Liver (tissue), 9 donors: ENCODE results near the gene UBE3D. TPM values are rescaled to one million over a fixed set of nuclear protein-coding genes. Genes with fewer than 3 reads are reported as not detected.

ENCODE experiments used
- DNase-seq: peaks from one replicate; pipeline ENCODE4 v3.0.0-alpha.2; 2017; ENCODE audit warnings: low spot score
- H3K27ac ChIP-seq, 2 donors: one replicate each; pipeline ENCODE4 v1.7.0; 2013; ENCODE audit warnings: inconsistent platforms in 2 of 2, low read length in 2 of 2, control low read depth in 1 of 2, low read depth in 1 of 2, mild to moderate bottlenecking in 1 of 2
- H3K27me3 ChIP-seq, 4 donors: one replicate each; pipeline versions ENCODE4 v1.6.1 to v1.7.0; 2013; ENCODE audit warnings: low read length in 3 of 4, inconsistent platforms in 1 of 4, mild to moderate bottlenecking in 1 of 4, moderate library complexity in 1 of 4; ENCODE audit not compliant: control insufficient read depth in 4 of 4, insufficient read depth in 4 of 4
- H3K36me3 ChIP-seq, 4 donors: one replicate each; pipeline versions ENCODE4 v1.6.1 to v1.7.0; 2013; ENCODE audit warnings: low read length in 3 of 4, mild to moderate bottlenecking in 3 of 4, low read depth in 1 of 4, moderate library complexity in 1 of 4; ENCODE audit not compliant: control insufficient read depth in 4 of 4, insufficient read depth in 3 of 4
- H3K4me1 ChIP-seq, 4 donors: one replicate each; pipeline versions ENCODE4 v1.6.1 to v1.7.0; 2013; ENCODE audit warnings: low read length in 3 of 4, mild to moderate bottlenecking in 3 of 4, moderate library complexity in 1 of 4; ENCODE audit not compliant: control insufficient read depth in 4 of 4, insufficient read depth in 4 of 4
- H3K4me3 ChIP-seq, 3 donors: one replicate each; pipeline versions ENCODE4 v1.6.1 to v1.7.0; 2013; ENCODE audit warnings: low read length in 3 of 3, control low read depth in 1 of 3, low read depth in 1 of 3, mild to moderate bottlenecking in 1 of 3
- H3K9ac ChIP-seq, 2 donors: one replicate each; pipeline ENCODE4 v1.7.0; 2013; ENCODE audit warnings: low read length in 2 of 2, mild to moderate bottlenecking in 2 of 2, moderate library complexity in 2 of 2, control low read depth in 1 of 2, low read depth in 1 of 2
- H3K9me3 ChIP-seq, 4 donors: one replicate each; pipeline versions ENCODE4 v1.6.1 to v1.7.0; 2013; ENCODE audit warnings: low read length in 3 of 4; ENCODE audit not compliant: control insufficient read depth in 4 of 4
- ATF3 ChIP-seq: IDR thresholded peaks from 2 replicates; pipeline ENCODE4 v1.6.1; 2016; ENCODE audit warnings: antibody characterized with exemption
- EGR1 ChIP-seq, 2 donors: IDR thresholded peaks; 2 replicates each; pipeline ENCODE4 v1.6.1; 2016 to 2018; ENCODE audit warnings: antibody characterized with exemption in 2 of 2, low read depth in 2 of 2
- FOXA1 ChIP-seq: IDR thresholded peaks from 2 replicates; pipeline ENCODE4 v1.6.1; 2016; ENCODE audit warnings: antibody characterized with exemption
- FOXA2 ChIP-seq: IDR thresholded peaks from 2 replicates; pipeline ENCODE4 v1.6.1; 2016; ENCODE audit warnings: antibody characterized with exemption
- GABPA ChIP-seq, 2 donors: IDR thresholded peaks in 1 of 2; conservative IDR thresholded peaks in 1 of 2; 2 replicates each; pipeline ENCODE4 v1.6.1; 2016; ENCODE audit warnings: antibody characterized with exemption in 2 of 2, mild to moderate bottlenecking in 1 of 2, moderate library complexity in 1 of 2
- HNF4A ChIP-seq, 2 donors: conservative IDR thresholded peaks; 2 replicates each; pipeline ENCODE4 v1.6.1; 2016; ENCODE audit warnings: antibody characterized with exemption in 2 of 2, mild to moderate bottlenecking in 2 of 2
- HNF4G ChIP-seq: IDR thresholded peaks from 2 replicates; pipeline ENCODE4 v1.6.1; 2016; ENCODE audit warnings: antibody characterized with exemption
- JUND ChIP-seq, 2 donors: IDR thresholded peaks; 2 replicates each; pipeline ENCODE4 v1.6.1; 2016; ENCODE audit warnings: antibody characterized with exemption in 2 of 2
- MAX ChIP-seq: IDR thresholded peaks from 2 replicates; pipeline ENCODE4 v1.6.1; 2016; ENCODE audit warnings: antibody characterized with exemption
- NR2F2 ChIP-seq: IDR thresholded peaks from 2 replicates; pipeline ENCODE4 v1.6.1; 2016; ENCODE audit warnings: antibody characterized with exemption
- RAD21 ChIP-seq, 2 donors: IDR thresholded peaks; 2 replicates each; pipeline ENCODE4 v1.6.1; 2016; ENCODE audit warnings: antibody characterized with exemption in 2 of 2, mild to moderate bottlenecking in 2 of 2
- REST ChIP-seq: IDR thresholded peaks from 2 replicates; pipeline ENCODE4 v1.6.1; 2016; ENCODE audit warnings: antibody characterized with exemption, mild to moderate bottlenecking
- RXRA ChIP-seq, 2 donors: IDR thresholded peaks; 2 replicates each; pipeline ENCODE4 v1.6.1; 2017 to 2018; ENCODE audit warnings: antibody characterized with exemption in 2 of 2, mild to moderate bottlenecking in 1 of 2
- SP1 ChIP-seq: IDR thresholded peaks from 2 replicates; pipeline ENCODE4 v1.6.1; 2018; ENCODE audit warnings: antibody characterized with exemption, mild to moderate bottlenecking
- TAF1 ChIP-seq: conservative IDR thresholded peaks from 2 replicates; pipeline ENCODE4 v1.6.1; 2016; ENCODE audit warnings: antibody characterized with exemption, mild to moderate bottlenecking
- YY1 ChIP-seq: IDR thresholded peaks from 2 replicates; pipeline ENCODE4 v1.6.1; 2016; ENCODE audit warnings: antibody characterized with exemption, mild to moderate bottlenecking
- ZBTB33 ChIP-seq: IDR thresholded peaks from 2 replicates; pipeline ENCODE4 v1.6.1; 2016; ENCODE audit warnings: antibody characterized with exemption
- WGBS: extraction: QIAGEN DNeasy Blood & Tissue Kit; methylation state at CpG from one replicate; pipeline ENCODE4 v1.1.7; 2013; 5-methylcytosine and 5-hydroxymethylcytosine counted together
- polyA plus RNA-seq, 2 donors: library from polyadenylated mRNA; stranded (reverse) in 1 of 2; unstranded in 1 of 2; fragments of 200-250 nt in 1 of 2; fragments of >200 nt in 1 of 2; fragmentation: Nextera tagmentation in 1 of 2; extraction: Ambion mirVana in 1 of 2; gene quantifications; one replicate each; pipeline versions ENCODE4 v1.2.1 to v1.2.3, GENCODE V29; 2013 to 2015
- total RNA-seq, 2 donors: library from RNA; depleted of rRNA; stranded (reverse); fragments of >200 nt; gene quantifications; one replicate each; pipeline ENCODE4 v1.2.3, GENCODE V29; 2014
- TF ChIP-seq, protein P1 (sequence below): fragments of 150-350 bp; IDR thresholded peaks from 2 replicates; pipeline ENCODE4 v1.5.1; 2017; ENCODE audit warnings: improper control_type of control experiment, low read depth, low read length; ENCODE audit not compliant: missing input control
- donor health status: healthy.
- donor health status: healthy.
- donor health status: healthy.
- donor health status: healthy.
- donor health status: healthy.

The UBE3D gene
- total and polyA plus RNA-seq, 4 donors, result 0.78 to 6.4 (median 1.9) TPM

DNA sequence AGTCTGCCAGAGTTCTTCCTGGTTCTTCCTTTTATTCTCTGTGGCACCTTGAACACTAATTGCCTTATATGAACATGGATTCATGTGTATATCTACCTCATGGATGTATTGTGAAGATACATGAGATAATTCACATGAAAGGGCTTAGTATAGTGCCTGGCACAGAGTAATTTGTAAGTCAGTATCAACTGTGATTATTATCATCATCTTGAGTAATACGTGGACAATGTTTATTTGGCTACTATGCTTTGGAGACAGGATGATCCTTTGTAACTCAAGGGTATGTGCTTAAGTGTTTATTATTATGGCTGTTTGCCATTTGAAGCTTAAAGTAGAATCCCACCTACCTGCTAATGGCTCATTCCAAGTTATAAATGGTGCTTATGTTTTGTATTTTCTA is 17.8 kb upstream of the UBE3D start:
- Histone ChIP-seq H3K4me1 (peaks cover 0 to 3% (median 0%) of the 10 kb centered on the region in 4 donors), H3K27ac (no peak overlapping the region), H3K27me3 (no peaks in the 10 kb centered on the region), H3K4me3 (no peak overlapping the region), H3K9me3 (no peaks in the 10 kb centered on the region), H3K9ac (no peak overlapping the region), H3K36me3 (no peaks in the 10 kb centered on the region)
- DNase-seq, result no peak
- 53% methylated on average over 1 of the region's 1 CpG for WGBS
- TF ChIP-seq YY1, result no peak
- TF ChIP-seq FOXA1, result no peak
- TF ChIP-seq MAX, result no peak
- no peak for TF ChIP-seq TAF1
- no peak for TF ChIP-seq REST
- TF ChIP-seq RAD21 (IDR thresholded peaks at IDR 0.05), result no peak
- no peak for TF ChIP-seq RXRA (IDR thresholded peaks at IDR 0.05)
- no peak for TF ChIP-seq HNF4A (conservative IDR thresholded peaks at IDR 0.05)
- no peak for TF ChIP-seq GABPA (IDR thresholded peaks at IDR 0.05 in 1 of 2, conservative IDR thresholded peaks at IDR 0.05 in 1 of 2)
- no peak for TF ChIP-seq SP1
- TF ChIP-seq FOXA2, result no peak
- TF ChIP-seq NR2F2, result no peak
- TF ChIP-seq HNF4G, result no peak
- no peak for TF ChIP-seq EGR1 (IDR thresholded peaks at IDR 0.05; ENCODE audit: low read depth in 2 of 2)

DNA sequence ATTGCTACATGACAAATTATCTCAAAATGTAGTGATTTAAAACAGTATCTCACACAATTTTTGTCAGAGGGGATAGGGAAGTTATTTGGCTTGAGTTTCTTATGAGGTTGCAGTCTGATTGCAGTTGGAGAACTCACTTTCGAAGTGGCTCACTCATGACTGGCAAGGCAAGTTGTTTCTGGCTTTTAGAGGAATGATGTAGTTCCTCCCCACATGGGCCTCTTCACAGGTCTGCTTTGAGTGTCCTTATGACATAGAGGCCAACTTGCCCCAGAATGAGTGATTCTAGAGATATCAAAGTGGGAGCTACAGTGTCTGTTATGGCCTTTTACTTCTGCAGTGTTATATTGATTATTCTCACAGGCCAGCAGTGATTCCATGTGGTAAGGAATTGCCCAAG is 8.0 kb upstream of the UBE3D start:
- no peaks in the 10 kb centered on the region for H3K27me3 ChIP-seq
- no peak overlapping the region for H3K9ac ChIP-seq
- DNase-seq, result no peak
- no peak overlapping the region for H3K4me3 ChIP-seq
- TF ChIP-seq YY1, result no peak
- no peak for TF ChIP-seq HNF4A (conservative IDR thresholded peaks at IDR 0.05)
- TF ChIP-seq GABPA (IDR thresholded peaks at IDR 0.05 in 1 of 2, conservative IDR thresholded peaks at IDR 0.05 in 1 of 2), result no peak
- TF ChIP-seq, protein P1, sequence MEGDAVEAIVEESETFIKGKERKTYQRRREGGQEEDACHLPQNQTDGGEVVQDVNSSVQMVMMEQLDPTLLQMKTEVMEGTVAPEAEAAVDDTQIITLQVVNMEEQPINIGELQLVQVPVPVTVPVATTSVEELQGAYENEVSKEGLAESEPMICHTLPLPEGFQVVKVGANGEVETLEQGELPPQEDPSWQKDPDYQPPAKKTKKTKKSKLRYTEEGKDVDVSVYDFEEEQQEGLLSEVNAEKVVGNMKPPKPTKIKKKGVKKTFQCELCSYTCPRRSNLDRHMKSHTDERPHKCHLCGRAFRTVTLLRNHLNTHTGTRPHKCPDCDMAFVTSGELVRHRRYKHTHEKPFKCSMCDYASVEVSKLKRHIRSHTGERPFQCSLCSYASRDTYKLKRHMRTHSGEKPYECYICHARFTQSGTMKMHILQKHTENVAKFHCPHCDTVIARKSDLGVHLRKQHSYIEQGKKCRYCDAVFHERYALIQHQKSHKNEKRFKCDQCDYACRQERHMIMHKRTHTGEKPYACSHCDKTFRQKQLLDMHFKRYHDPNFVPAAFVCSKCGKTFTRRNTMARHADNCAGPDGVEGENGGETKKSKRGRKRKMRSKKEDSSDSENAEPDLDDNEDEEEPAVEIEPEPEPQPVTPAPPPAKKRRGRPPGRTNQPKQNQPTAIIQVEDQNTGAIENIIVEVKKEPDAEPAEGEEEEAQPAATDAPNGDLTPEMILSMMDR, result no peak
- no peak for TF ChIP-seq ZBTB33
- TF ChIP-seq ATF3, result no peak
- TF ChIP-seq FOXA1, result no peak
- TF ChIP-seq SP1, result no peak
- TF ChIP-seq RAD21 (IDR thresholded peaks at IDR 0.05), result no peak
- no peak for TF ChIP-seq REST
- TF ChIP-seq HNF4G, result no peak
- no peak for TF ChIP-seq JUND (IDR thresholded peaks at IDR 0.05)
- TF ChIP-seq FOXA2, result no peak
- TF ChIP-seq NR2F2, result no peak
- no peak for TF ChIP-seq EGR1 (IDR thresholded peaks at IDR 0.05; ENCODE audit: low read depth in 2 of 2)
- no peak for TF ChIP-seq RXRA (IDR thresholded peaks at IDR 0.05)
- no peak for TF ChIP-seq MAX
- H3K4me1 ChIP-seq, result peaks cover 0 to 8% (median 3%) of the 10 kb centered on the region in 4 donors
- H3K9me3 ChIP-seq, result no peaks in the 10 kb centered on the region
- no peak overlapping the region for H3K27ac ChIP-seq
- 84% methylated on average over 1 of the region's 1 CpG for WGBS
- H3K36me3 ChIP-seq, result peaks cover 0 to 2% (median 0%) of the 10 kb centered on the region in 4 donors
